Esophagus squamous epithelium (tissue), 5 donors: ENCODE results near the gene LTBP1. TPM values are rescaled to one million over a fixed set of nuclear protein-coding genes. Genes with fewer than 3 reads are reported as not detected.

ENCODE experiments used
- DNase-seq: peaks from one replicate; lab custom pipeline; 2025; lab: John Stamatoyannopoulos, UW
- H3K27ac ChIP-seq, 4 donors: fragments of 200-600 bp; sonication (generic); one replicate each; pipeline ENCODE4 v1.5.1; 2016 to 2019; ENCODE audit warnings: mild to moderate bottlenecking in 1 of 4
- H3K27me3 ChIP-seq, 4 donors: fragments of 200-600 bp; sonication (generic); 1 replicate in 3 of 4; 2 replicates in 1 of 4; pipeline versions ENCODE4 v1.5.1 to v1.6.0; 2017 to 2021; ENCODE audit warnings: antibody characterized with exemption in 1 of 4
- H3K36me3 ChIP-seq, 3 donors: fragments of 200-600 bp; sonication (generic); one replicate each; pipeline ENCODE4 v1.5.1; 2016 to 2019
- H3K4me1 ChIP-seq, 3 donors: fragments of 200-600 bp; sonication (generic); one replicate each; pipeline ENCODE4 v1.5.1; 2017 to 2019
- H3K4me3 ChIP-seq, 4 donors: fragments of 200-600 bp; sonication (generic); 1 replicate in 3 of 4; 2 replicates in 1 of 4; pipeline ENCODE4 v1.5.1; 2016 to 2019; ENCODE audit warnings: mild to moderate bottlenecking in 2 of 4, moderate library complexity in 1 of 4
- H3K9me3 ChIP-seq, 3 donors: fragments of 200-600 bp; sonication (generic); one replicate each; pipeline ENCODE4 v1.5.1; 2016 to 2019
- CTCF ChIP-seq, 6 experiments: fragments of 450-650 bp in 4 of 6; fragments of 200-600 bp in 2 of 6; sonication (generic) in 2 of 6; IDR thresholded peaks; one replicate each; pipeline ENCODE4 v1.5.1; 2016 to 2019; ENCODE audit warnings: antibody characterized with exemption in 6 of 6, mild to moderate bottlenecking in 4 of 6, moderate library complexity in 4 of 6
- POLR2A ChIP-seq, 4 donors: fragments of 450-650 bp; IDR thresholded peaks; one replicate each; pipeline ENCODE4 v1.6.1; 2017; ENCODE audit warnings: antibody characterized with exemption in 4 of 4, mild to moderate bottlenecking in 4 of 4, moderate library complexity in 3 of 4
- WGBS, 2 donors: methylation state at CpG; one replicate each; pipeline ENCODE4 v1.1.5; 2018; 5-methylcytosine and 5-hydroxymethylcytosine counted together
- intact Hi-C: fragments of 100-400 bp; cut with DNase I; formaldehyde crosslinking; loops from one replicate; pipeline ENCODE4 v1.15.0; 2022
- total RNA-seq, 4 donors: library from RNA; depleted of rRNA; stranded (reverse); fragments of >200 nt; gene quantifications; one replicate each; pipeline ENCODE4 v1.1.0, GENCODE V29; 2016
- donor health status: DM: yes; HTN: yes; CAD: no.

Gene LTBP1
- total RNA-seq, 4 donors from 2014 or later = 5.5 to 69.4 (median 32.6) TPM

GRCh38 chr2:33220533-33220932 lies 273.8 kb downstream of the LTBP1 start:
- no peak for DNase-seq
- 84 to 98% methylated on average over 3 of the region's 3 CpGs for WGBS, 2 donors
- H3K27me3 ChIP-seq = no peaks in the 10 kb centered on the region
- TF ChIP-seq CTCF (IDR thresholded peaks at IDR 0.05) (no peak), POLR2A (IDR thresholded peaks at IDR 0.05) (no peak)
- peaks cover 0 to 12% (median 11%) of the 10 kb centered on the region in 3 donors for H3K4me1 ChIP-seq
- H3K36me3 ChIP-seq = no peaks in the 10 kb centered on the region
- no peaks in the 10 kb centered on the region for H3K9me3 ChIP-seq
- intact Hi-C loops = no loop called here
- H3K27ac ChIP-seq = peak overlapping the region in 2 of 4 donors; percentile 1 to 36
- H3K4me3 ChIP-seq = no peak overlapping the region

GRCh38 chr2:33221046-33221784 lies 274.5 kb downstream of the LTBP1 start:
- H3K27me3 ChIP-seq = no peaks in the 10 kb centered on the region
- no peak overlapping the region for H3K4me3 ChIP-seq
- TF ChIP-seq POLR2A (IDR thresholded peaks at IDR 0.05) = no peak
- peaks cover 0 to 12% (median 10%) of the 10 kb centered on the region in 3 donors for H3K4me1 ChIP-seq
- intact Hi-C loops = no loop called here
- H3K36me3 ChIP-seq = no peaks in the 10 kb centered on the region
- no peak overlapping the region for H3K27ac ChIP-seq
- H3K9me3 ChIP-seq = no peaks in the 10 kb centered on the region
- no peak for DNase-seq
- 65 to 88% methylated on average over 3 of the region's 3 CpGs for WGBS, 2 donors

- no peaks in the 10 kb centered on the region for H3K36me3 ChIP-seq
- H3K4me1 ChIP-seq = peaks cover 0 to 2% (median 0%) of the 10 kb centered on the region in 3 donors
- intact Hi-C loops = no loop called here
- H3K27me3 ChIP-seq = no peaks in the 10 kb centered on the region
- no peak for TF ChIP-seq CTCF (IDR thresholded peaks at IDR 0.05)
- no peak for TF ChIP-seq POLR2A (IDR thresholded peaks at IDR 0.05)
- H3K4me3 ChIP-seq = no peak overlapping the region
- no peak overlapping the region for H3K27ac ChIP-seq
- DNase-seq = no peak
- H3K9me3 ChIP-seq = no peaks in the 10 kb centered on the region
- WGBS, 2 donors = 50 to 79% methylated on average over 1 of the region's 1 CpG
Measured at GRCh38 chr2:33222309-33222708, 275.6 kb downstream of the LTBP1 start.

- no peak for DNase-seq
- no peak overlapping the region for H3K27ac ChIP-seq
- no peaks in the 10 kb centered on the region for H3K27me3 ChIP-seq
- H3K4me1 ChIP-seq = no peaks in the 10 kb centered on the region
- no peaks in the 10 kb centered on the region for H3K9me3 ChIP-seq
- no peak for TF ChIP-seq POLR2A (IDR thresholded peaks at IDR 0.05)
- no peak for TF ChIP-seq CTCF (IDR thresholded peaks at IDR 0.05)
- WGBS, 2 donors = 88 to 94% methylated on average over 4 of the region's 4 CpGs
- intact Hi-C loops = no loop called here
- H3K36me3 ChIP-seq = no peaks in the 10 kb centered on the region
- H3K4me3 ChIP-seq = no peak overlapping the region
Measured at GRCh38 chr2:33223856-33224255, 277.1 kb downstream of the LTBP1 start.

- WGBS, 2 donors = 87 to 93% methylated on average over 2 of the region's 2 CpGs
Measured at GRCh38 chr2:33225350-33225749, 278.6 kb downstream of the LTBP1 start.

More at GRCh38 chr2:33225350-33225749, 278.6 kb downstream of the LTBP1 start:
- H3K4me3 ChIP-seq = no peak overlapping the region
- DNase-seq = no peak
- no peaks in the 10 kb centered on the region for H3K9me3 ChIP-seq
- no peaks in the 10 kb centered on the region for H3K27me3 ChIP-seq
- intact Hi-C loops = no loop called here
- H3K27ac ChIP-seq = no peak overlapping the region
- TF ChIP-seq CTCF (IDR thresholded peaks at IDR 0.05) (no peak), POLR2A (IDR thresholded peaks at IDR 0.05) (no peak)
- no peaks in the 10 kb centered on the region for H3K36me3 ChIP-seq
- H3K4me1 ChIP-seq = no peaks in the 10 kb centered on the region
